Right lobe of liver (tissue), 4 donors: ENCODE data around the gene CXorf58.

Experiments used
- POLR2A ChIP-seq: fragments of 450-650 bp; IDR thresholded peaks from one replicate; pipeline ENCODE4 v1.6.1; 2017; ENCODE audit warnings: antibody characterized with exemption, mild to moderate bottlenecking
- TF ChIP-seq, protein P1 (sequence below), 4 donors: fragments of 200-600 bp in 3 of 4; fragments of 450-650 bp in 1 of 4; IDR thresholded peaks; one replicate each; pipeline versions ENCODE4 v1.5.1 to v1.8.0; 2016 to 2022; ENCODE audit warnings: antibody characterized with exemption in 4 of 4, mild to moderate bottlenecking in 2 of 4
- donor health status: DM: no; HTN: no; CAD: no.
- donor health status: DM: no; HTN: no; CAD: no.
- donor health status: DM: no; HTN: yes; CAD: no.

DNA sequence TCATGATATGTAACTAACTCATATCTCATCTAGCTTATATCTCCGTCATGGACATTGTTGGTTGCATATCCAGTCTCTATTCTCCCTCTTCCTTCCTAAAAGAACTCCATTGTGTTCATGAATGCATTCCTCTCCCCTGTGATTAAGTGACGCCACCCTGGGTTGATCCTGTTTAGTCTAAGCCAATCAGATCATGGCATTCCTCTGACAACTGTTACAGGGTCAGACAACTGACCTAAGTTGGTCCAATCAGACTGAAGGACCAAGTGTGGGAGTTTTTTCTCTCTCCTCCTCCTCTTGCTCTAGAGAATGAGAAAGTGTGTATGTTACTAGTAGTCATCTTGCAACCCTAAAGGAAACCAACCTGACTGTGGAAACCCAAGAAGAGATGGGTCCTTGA is 3.7 kb upstream of the CXorf58 start:
- TF ChIP-seq, protein P1, sequence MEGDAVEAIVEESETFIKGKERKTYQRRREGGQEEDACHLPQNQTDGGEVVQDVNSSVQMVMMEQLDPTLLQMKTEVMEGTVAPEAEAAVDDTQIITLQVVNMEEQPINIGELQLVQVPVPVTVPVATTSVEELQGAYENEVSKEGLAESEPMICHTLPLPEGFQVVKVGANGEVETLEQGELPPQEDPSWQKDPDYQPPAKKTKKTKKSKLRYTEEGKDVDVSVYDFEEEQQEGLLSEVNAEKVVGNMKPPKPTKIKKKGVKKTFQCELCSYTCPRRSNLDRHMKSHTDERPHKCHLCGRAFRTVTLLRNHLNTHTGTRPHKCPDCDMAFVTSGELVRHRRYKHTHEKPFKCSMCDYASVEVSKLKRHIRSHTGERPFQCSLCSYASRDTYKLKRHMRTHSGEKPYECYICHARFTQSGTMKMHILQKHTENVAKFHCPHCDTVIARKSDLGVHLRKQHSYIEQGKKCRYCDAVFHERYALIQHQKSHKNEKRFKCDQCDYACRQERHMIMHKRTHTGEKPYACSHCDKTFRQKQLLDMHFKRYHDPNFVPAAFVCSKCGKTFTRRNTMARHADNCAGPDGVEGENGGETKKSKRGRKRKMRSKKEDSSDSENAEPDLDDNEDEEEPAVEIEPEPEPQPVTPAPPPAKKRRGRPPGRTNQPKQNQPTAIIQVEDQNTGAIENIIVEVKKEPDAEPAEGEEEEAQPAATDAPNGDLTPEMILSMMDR (IDR thresholded peaks at IDR 0.05), result no peak
- TF ChIP-seq POLR2A, result no peak
